ENCODE results near the gene CPVL.

Gene CPVL

GRCh38 chr7:29032146-29032545 lies 114.2 kb downstream of the CPVL start:
- Histone ChIP-seq H3K23ac (ENCODE audit: low read length in 2 of 2) (no peak overlapping the region), H3K9me3 (ENCODE audit: control insufficient read depth, low read length) (peaks cover 11% of the 10 kb centered on the region), H3K14ac (ENCODE audit: low read length in 2 of 2) (no peak overlapping the region), H2AFZ (ENCODE audit: low read depth, low read length) (no peak overlapping the region), H2BK15ac (ENCODE audit: low read depth, poor library complexity, severe bottlenecking) (no peak overlapping the region), H3K4me1 (ENCODE audit: control insufficient read depth, insufficient read depth, low read depth, low read length) (peaks cover 5% of the 10 kb centered on the region), H3K27ac (ENCODE audit: low read length, poor library complexity, severe bottlenecking) (no peak overlapping the region), H3K27me3 (ENCODE audit: control insufficient read depth in 1 of 2, insufficient read depth in 1 of 2, low read length in 2 of 2) (no peaks in the 10 kb centered on the region), H3K9ac (ENCODE audit: low read length) (no peak overlapping the region), H2BK12ac (ENCODE audit: low read length in 2 of 2) (no peak overlapping the region), H3K36me3 (ENCODE audit: control insufficient read depth in 1 of 2, insufficient read depth in 2 of 2, low read depth in 1 of 2, low read length in 2 of 2) (no peaks in the 10 kb centered on the region), H4K91ac (ENCODE audit: low read length) (no peak overlapping the region), H3K18ac (ENCODE audit: low read depth in 1 of 2, low read length in 2 of 2) (no peak overlapping the region), H3K4me3 (ENCODE audit: insufficient read depth in 1 of 2, low read depth in 1 of 2, low read length in 2 of 2) (no peak overlapping the region), H3K79me1 (replicated peaks; ENCODE audit: low read length, poor library complexity, severe bottlenecking) (no peaks in the 10 kb centered on the region), H3K4ac (ENCODE audit: low read depth in 1 of 2, low read length in 2 of 2) (no peak overlapping the region), H3K4me2 (ENCODE audit: low read length, poor library complexity, severe bottlenecking) (no peak overlapping the region), H2BK120ac (ENCODE audit: low read depth, low read length) (no peak overlapping the region), H4K8ac (ENCODE audit: low read length) (no peak overlapping the region), H2AK5ac (ENCODE audit: low read length, severe bottlenecking) (no peak overlapping the region), H2BK5ac (ENCODE audit: low read depth, low read length, poor library complexity, severe bottlenecking) (no peak overlapping the region)
- no peak for DNase-seq
- WGBS: 95% methylated on average over 4 of the region's 4 CpGs

DNA sequence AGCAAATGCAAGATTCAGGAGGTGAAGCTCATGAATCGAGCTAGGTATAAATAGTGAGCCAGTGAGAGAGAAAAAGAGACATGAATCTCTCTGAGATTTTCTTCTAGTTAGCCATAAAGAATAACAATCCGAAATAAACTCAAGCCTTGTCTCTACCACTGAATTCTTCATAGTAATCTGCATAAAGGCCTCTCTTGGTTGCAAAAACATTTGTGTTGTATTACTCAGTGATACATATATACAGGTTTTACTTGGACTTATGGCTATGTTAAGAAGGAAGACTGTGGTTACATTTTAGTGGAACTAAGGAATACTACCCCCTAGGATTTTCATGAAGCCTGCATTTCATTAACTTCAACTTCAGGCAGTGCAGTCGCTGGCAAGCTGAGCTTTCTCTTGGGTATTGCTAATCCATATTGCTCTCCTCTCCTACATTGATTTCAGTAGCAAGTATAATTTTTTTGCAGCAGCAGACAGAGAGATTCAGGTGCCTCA lies 115.5 kb downstream of the CPVL start:
- Histone ChIP-seq H3K4ac (ENCODE audit: low read depth in 1 of 2, low read length in 2 of 2) (no peak overlapping the region), H3K4me2 (ENCODE audit: low read length, poor library complexity, severe bottlenecking) (no peak overlapping the region), H3K14ac (ENCODE audit: low read length in 2 of 2) (no peak overlapping the region), H3K9ac (ENCODE audit: low read length) (no peak overlapping the region), H2AK5ac (ENCODE audit: low read length, severe bottlenecking) (no peak overlapping the region), H3K23ac (ENCODE audit: low read length in 2 of 2) (no peak overlapping the region), H3K4me3 (ENCODE audit: insufficient read depth in 1 of 2, low read depth in 1 of 2, low read length in 2 of 2) (no peak overlapping the region), H2BK120ac (ENCODE audit: low read depth, low read length) (no peak overlapping the region), H3K27me3 (ENCODE audit: control insufficient read depth in 1 of 2, insufficient read depth in 1 of 2, low read length in 2 of 2) (no peaks in the 10 kb centered on the region), H3K27ac (ENCODE audit: low read length, poor library complexity, severe bottlenecking) (no peak overlapping the region), H2BK12ac (ENCODE audit: low read length in 2 of 2) (no peak overlapping the region), H4K91ac (ENCODE audit: low read length) (no peak overlapping the region), H2AFZ (ENCODE audit: low read depth, low read length) (no peak overlapping the region), H3K9me3 (ENCODE audit: control insufficient read depth, low read length) (peaks cover 23% of the 10 kb centered on the region), H4K8ac (ENCODE audit: low read length) (no peak overlapping the region), H3K18ac (ENCODE audit: low read depth in 1 of 2, low read length in 2 of 2) (no peak overlapping the region), H3K4me1 (ENCODE audit: control insufficient read depth, insufficient read depth, low read depth, low read length) (peaks cover 5% of the 10 kb centered on the region), H3K79me1 (replicated peaks; ENCODE audit: low read length, poor library complexity, severe bottlenecking) (no peaks in the 10 kb centered on the region), H2BK15ac (ENCODE audit: low read depth, poor library complexity, severe bottlenecking) (no peak overlapping the region), H3K36me3 (ENCODE audit: control insufficient read depth in 1 of 2, insufficient read depth in 2 of 2, low read depth in 1 of 2, low read length in 2 of 2) (no peaks in the 10 kb centered on the region), H2BK5ac (ENCODE audit: low read depth, low read length, poor library complexity, severe bottlenecking) (no peak overlapping the region)
- no peak for DNase-seq
- WGBS: 80% methylated on average over 1 of the region's 3 CpGs

DNA sequence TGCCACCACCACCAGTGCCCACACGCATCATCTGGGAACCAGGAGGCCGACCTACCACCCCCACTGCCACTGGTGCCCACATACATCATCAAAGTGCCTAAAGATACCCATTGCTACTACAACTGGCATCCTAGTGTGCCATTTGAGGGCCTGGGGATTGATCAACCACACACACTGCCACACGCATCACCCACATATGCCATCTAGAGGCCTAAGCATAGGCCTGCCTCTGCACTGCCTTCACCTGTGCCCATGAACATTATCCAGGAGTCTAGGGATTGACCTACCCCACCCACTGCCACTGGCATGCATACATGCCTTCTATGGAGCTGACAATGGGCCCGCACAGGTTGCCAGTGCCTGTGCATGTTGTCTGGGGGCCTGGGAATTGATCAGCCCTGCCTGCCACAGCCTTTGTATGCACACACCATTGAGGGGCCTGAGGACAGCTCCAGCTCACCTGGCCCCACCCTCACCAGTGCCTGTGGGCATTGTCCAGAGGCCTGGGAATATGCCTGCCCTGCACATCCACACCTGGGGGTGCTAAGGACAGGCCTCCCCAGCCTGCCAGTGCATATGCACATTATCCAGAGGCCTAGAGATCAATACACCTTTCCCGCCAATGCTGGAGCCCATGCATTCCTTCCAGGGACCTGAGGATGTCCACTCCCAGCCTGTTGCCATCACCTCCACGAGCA lies 123.9 kb downstream of the CPVL start:
- no peak overlapping the region for H2BK120ac ChIP-seq (ENCODE audit: low read depth, low read length)
- no peak overlapping the region for H2BK15ac ChIP-seq (ENCODE audit: low read depth, poor library complexity, severe bottlenecking)
- H3K27me3 ChIP-seq (ENCODE audit: control insufficient read depth in 1 of 2, insufficient read depth in 1 of 2, low read length in 2 of 2): peaks cover 0 to 2% of the 10 kb centered on the region in 2 experiments
- H2BK12ac ChIP-seq (ENCODE audit: low read length in 2 of 2): no peak overlapping the region
- no peak overlapping the region for H3K27ac ChIP-seq (ENCODE audit: low read length, poor library complexity, severe bottlenecking)
- H3K9ac ChIP-seq (ENCODE audit: low read length): no peak overlapping the region
- peak overlapping the region in 1 of 2 experiments; percentile 79 for H3K14ac ChIP-seq (ENCODE audit: low read length in 2 of 2)
- no peak for DNase-seq
- H2AK5ac ChIP-seq (ENCODE audit: low read length, severe bottlenecking): no peak overlapping the region
- peaks cover 59% of the 10 kb centered on the region for H3K9me3 ChIP-seq (ENCODE audit: control insufficient read depth, low read length)
- no peak overlapping the region for H3K4me3 ChIP-seq (ENCODE audit: insufficient read depth in 1 of 2, low read depth in 1 of 2, low read length in 2 of 2)
- 79% methylated on average over 6 of the region's 6 CpGs for WGBS
- no peak overlapping the region for H4K91ac ChIP-seq (ENCODE audit: low read length)
- no peak overlapping the region for H3K4ac ChIP-seq (ENCODE audit: low read depth in 1 of 2, low read length in 2 of 2)
- H4K8ac ChIP-seq (ENCODE audit: low read length): no peak overlapping the region
- H3K79me1 ChIP-seq (replicated peaks; ENCODE audit: low read length, poor library complexity, severe bottlenecking): no peaks in the 10 kb centered on the region
- no peak overlapping the region for H2AFZ ChIP-seq (ENCODE audit: low read depth, low read length)
- H3K4me2 ChIP-seq (ENCODE audit: low read length, poor library complexity, severe bottlenecking): no peak overlapping the region
- H2BK5ac ChIP-seq (ENCODE audit: low read depth, low read length, poor library complexity, severe bottlenecking): no peak overlapping the region
- H3K23ac ChIP-seq (ENCODE audit: low read length in 2 of 2): no peak overlapping the region
- no peak overlapping the region for H3K18ac ChIP-seq (ENCODE audit: low read depth in 1 of 2, low read length in 2 of 2)
- H3K36me3 ChIP-seq (ENCODE audit: control insufficient read depth in 1 of 2, insufficient read depth in 2 of 2, low read depth in 1 of 2, low read length in 2 of 2): no peaks in the 10 kb centered on the region
- no peaks in the 10 kb centered on the region for H3K4me1 ChIP-seq (ENCODE audit: control insufficient read depth, insufficient read depth, low read depth, low read length)

DNA sequence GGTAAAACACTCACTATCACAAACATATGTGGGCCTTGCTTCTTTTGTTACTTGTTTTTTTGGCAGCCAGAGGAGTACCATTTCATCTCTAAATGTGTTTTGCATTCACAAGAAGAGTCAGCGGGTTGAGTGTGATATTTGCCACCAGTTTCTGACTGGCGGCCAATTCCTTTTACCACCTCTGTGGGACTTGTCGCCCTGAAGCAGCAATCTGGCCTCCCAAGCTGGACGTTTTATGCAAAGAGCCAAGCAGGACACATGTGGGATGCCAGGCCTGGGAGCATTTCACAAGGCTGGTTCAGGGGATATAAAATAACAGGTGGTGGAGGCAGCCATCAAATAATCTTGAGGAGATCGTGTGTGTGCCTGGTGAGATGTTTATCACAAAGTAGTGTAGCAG lies 126.4 kb downstream of the CPVL start:
- Histone ChIP-seq H3K18ac (ENCODE audit: low read depth in 1 of 2, low read length in 2 of 2) (no peak overlapping the region), H3K4me1 (ENCODE audit: control insufficient read depth, insufficient read depth, low read depth, low read length) (no peaks in the 10 kb centered on the region), H2AK5ac (ENCODE audit: low read length, severe bottlenecking) (no peak overlapping the region), H2AFZ (ENCODE audit: low read depth, low read length) (peak overlapping the region; percentile 44), H2BK12ac (ENCODE audit: low read length in 2 of 2) (no peak overlapping the region), H3K36me3 (ENCODE audit: control insufficient read depth in 1 of 2, insufficient read depth in 2 of 2, low read depth in 1 of 2, low read length in 2 of 2) (no peaks in the 10 kb centered on the region), H3K4me2 (ENCODE audit: low read length, poor library complexity, severe bottlenecking) (no peak overlapping the region), H3K9ac (ENCODE audit: low read length) (no peak overlapping the region), H2BK5ac (ENCODE audit: low read depth, low read length, poor library complexity, severe bottlenecking) (no peak overlapping the region), H4K91ac (ENCODE audit: low read length) (no peak overlapping the region), H3K4me3 (ENCODE audit: insufficient read depth in 1 of 2, low read depth in 1 of 2, low read length in 2 of 2) (no peak overlapping the region), H3K27me3 (ENCODE audit: control insufficient read depth in 1 of 2, insufficient read depth in 1 of 2, low read length in 2 of 2) (peaks cover 0 to 2% of the 10 kb centered on the region in 2 experiments), H2BK120ac (ENCODE audit: low read depth, low read length) (no peak overlapping the region), H3K79me1 (replicated peaks; ENCODE audit: low read length, poor library complexity, severe bottlenecking) (no peaks in the 10 kb centered on the region), H3K14ac (ENCODE audit: low read length in 2 of 2) (no peak overlapping the region), H2BK15ac (ENCODE audit: low read depth, poor library complexity, severe bottlenecking) (no peak overlapping the region), H3K9me3 (ENCODE audit: control insufficient read depth, low read length) (peaks cover 36% of the 10 kb centered on the region), H3K4ac (ENCODE audit: low read depth in 1 of 2, low read length in 2 of 2) (no peak overlapping the region), H4K8ac (ENCODE audit: low read length) (no peak overlapping the region), H3K27ac (ENCODE audit: low read length, poor library complexity, severe bottlenecking) (no peak overlapping the region), H3K23ac (ENCODE audit: low read length in 2 of 2) (no peak overlapping the region)
- no peak for DNase-seq
- WGBS: 81% methylated on average over 5 of the region's 5 CpGs
